Stimulated activated CD8-positive, alpha-beta memory T cell treated with anti-CD3 and anti-CD28 coated beads, Interleukin-4, amount 100 ng/mL, for 24 hours (primary cell): Measurements from ENCODE around the gene CXorf65.

Experiments used
- DNase-seq: peaks from one replicate; pipeline ENCODE4 v3.0.0-alpha.2; 2020; ENCODE audit warnings: low read depth

Gene CXorf65

GRCh38 chrX:71106427-71106826 is at the start of gene CXorf65:
TSS of gene CXorf65 (minus strand) at chrX:71106740. CDS start at chrX:71106556, 184 bp downstream.
- DNase-seq = no peak

GRCh38 chrX:71154641-71155040 is 48.1 kb upstream of the CXorf65 start:
- no peak for DNase-seq

DNA sequence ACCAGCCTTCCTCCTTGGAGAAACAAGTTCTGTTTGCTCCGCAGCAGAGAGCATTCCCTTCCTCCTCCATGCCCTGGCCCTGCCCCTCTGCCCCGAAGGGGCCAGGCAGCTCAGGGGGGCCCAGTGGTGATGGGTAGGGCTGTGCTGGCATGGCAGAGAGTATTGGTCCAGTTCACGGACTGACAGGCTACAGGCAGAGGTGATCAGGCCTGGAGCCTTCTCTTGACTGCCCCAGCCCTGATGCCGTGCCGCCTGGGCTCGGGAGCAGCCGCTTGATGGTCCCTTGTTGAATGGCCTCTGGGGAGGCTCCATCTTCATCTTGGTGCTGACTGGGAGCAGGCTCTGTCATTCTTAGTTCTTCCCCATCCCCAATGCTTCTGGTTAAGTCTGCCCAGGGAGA is 47.7 kb upstream of the CXorf65 start:
- DNase-seq = no peak

DNA sequence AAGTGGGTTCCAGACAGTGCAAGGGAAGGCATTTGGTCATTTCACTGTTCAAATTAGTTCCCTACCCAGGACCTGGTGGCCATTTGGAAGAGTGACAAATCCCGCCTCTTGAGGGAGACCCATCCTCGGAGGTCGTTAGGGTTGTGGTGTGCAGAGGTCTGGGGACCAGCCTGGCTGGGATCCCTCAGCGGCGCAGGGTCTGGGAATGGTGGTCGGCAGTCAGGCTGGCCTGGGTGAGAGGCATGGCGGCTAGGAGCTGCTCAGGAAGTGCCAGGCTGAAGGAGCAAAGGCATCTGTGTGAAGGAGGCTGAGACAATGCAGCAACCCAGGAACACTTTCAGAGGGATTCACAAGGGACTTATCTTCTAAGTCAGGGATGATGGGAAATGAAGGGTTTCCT is 44.8 kb upstream of the CXorf65 start:
- DNase-seq = no peak

DNA sequence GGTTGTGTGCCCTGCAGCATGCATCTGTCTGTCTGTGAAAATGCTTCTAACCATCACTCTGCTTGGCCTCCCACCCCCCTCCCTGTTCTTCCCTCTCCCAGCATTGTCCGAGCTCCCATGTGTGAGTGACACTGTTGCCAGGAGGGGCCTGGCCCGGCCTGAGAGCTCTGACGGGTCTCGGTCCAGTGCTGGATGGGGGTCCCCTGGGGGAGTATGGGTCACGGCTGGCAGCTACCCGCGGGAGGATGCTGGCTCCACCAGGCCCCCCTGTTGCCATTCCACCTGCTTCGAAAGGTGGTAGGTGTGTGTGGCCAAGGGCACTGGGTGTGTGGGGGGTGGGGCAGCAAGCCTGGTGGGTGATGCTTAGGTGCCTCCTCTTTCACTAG is 41.7 kb upstream of the CXorf65 start:
- DNase-seq = no peak

- DNase-seq = no peak
Measured at GRCh38 chrX:71147496-71148277, 41.1 kb upstream of the CXorf65 start.

DNA sequence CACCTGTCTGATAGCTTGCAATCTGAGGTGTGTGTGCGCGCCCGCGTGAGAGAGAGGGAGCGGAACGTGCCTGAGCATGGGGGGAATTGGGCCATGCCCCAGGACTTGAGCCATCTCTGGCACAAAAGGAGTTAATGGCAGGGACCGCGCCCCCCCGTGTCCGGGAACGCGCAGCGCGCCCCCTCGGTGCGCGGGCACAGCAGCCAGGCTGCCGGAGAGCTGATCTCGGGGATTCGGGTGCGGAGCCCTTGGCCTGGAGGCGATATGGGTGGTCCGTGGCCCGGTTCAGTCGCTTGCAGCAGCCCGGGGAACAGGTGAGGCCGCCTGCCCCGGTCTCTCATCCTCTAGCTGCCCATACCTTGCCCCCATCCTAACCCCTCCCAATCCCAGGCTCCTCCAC is 38.1 kb upstream of the CXorf65 start, which contains the start of gene NLGN3:
Gene NLGN3, plus strand, starts transcription at position 191 of the 400 bp plus-strand sequence. CDS start 2,909 bp downstream, outside the sequence.
- DNase-seq = no peak

GRCh38 chrX:71143508-71143907 is 37.0 kb upstream of the CXorf65 start:
- no peak for DNase-seq

GRCh38 chrX:71140440-71140839 is 33.9 kb upstream of the CXorf65 start:
- no peak for DNase-seq

- DNase-seq = no peak
Measured at GRCh38 chrX:71131510-71131909, 25.0 kb upstream of the CXorf65 start.

DNA sequence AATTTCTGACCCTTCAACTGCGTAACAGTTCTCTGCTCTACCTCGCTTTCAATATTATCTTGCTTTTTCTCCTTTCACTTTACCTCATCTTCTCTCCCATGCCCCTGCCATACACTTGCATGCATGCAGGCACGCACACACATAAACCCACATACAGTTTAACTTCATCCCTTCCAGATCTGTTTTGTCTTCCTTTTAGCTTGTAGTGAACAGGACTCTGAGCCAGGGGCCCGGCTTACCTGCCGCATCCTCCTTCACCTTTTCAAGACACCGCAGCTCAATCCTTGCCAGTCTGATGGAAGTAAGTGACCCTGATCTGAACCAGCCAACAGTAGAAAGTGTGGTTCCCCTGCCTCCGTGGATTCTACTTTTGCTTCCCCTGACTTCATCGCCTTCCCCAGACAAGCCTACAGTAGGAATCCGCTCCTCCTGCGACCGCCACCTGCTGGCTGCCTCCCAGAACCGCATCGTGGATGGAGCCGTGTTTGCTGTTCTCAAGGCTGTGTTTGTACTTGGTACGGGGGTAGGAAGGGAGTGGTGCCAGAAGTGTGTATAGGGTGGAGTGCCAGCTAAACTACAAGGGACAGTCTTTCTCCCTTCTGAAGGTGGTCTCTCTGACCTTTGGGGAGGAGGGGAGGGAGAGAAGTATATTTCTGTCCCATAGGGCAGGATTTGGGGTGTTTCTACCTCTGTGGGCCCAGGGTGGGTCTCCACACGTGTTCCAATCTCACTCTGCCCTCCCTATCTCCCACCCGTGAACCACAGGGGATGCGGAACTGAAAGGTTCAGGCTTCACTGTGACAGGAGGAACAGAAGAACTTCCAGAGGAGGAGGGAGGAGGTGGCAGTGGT is 22.6 kb upstream of the CXorf65 start:
- DNase-seq = peak; percentile 63

DNA sequence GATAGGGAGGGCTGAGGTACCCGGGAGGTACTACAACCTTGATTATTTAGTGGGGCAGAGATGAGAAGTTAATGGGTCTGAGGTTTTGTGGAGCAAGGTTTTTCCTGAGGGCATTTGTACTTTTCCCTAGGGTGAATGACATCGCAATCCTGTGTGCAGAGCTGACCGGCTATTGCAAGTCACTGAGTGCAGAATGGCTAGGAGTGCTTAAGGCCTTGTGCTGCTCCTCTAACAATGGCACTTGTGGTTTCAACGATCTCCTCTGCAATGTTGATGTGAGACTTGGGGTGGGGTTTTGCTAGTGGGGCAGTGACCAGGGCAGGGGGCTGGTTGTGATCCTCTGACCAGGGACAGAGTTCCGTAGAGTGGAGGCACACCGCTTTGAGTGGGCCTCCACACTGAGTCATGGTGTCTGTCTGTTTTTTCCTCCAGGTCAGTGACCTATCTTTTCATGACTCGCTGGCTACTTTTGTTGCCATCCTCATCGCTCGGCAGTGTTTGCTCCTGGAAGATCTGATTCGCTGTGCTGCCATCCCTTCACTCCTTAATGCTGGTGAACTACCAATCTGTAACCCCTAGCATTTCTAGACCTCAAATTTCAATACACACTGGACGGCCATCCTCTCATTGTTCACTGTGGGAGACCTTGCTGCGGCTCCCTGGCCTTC is 21.8 kb upstream of the CXorf65 start:
- no peak for DNase-seq

GRCh38 chrX:71118985-71119535 is 12.5 kb upstream of the CXorf65 start:
- no peak for DNase-seq

- peak; percentile 80 for DNase-seq
Measured at GRCh38 chrX:71118032-71118984, 11.8 kb upstream of the CXorf65 start, which contains the start of gene MED12. TSS of gene MED12 (plus strand) at chrX:71118596. CDS start at chrX:71118755, 159 bp downstream.

DNA sequence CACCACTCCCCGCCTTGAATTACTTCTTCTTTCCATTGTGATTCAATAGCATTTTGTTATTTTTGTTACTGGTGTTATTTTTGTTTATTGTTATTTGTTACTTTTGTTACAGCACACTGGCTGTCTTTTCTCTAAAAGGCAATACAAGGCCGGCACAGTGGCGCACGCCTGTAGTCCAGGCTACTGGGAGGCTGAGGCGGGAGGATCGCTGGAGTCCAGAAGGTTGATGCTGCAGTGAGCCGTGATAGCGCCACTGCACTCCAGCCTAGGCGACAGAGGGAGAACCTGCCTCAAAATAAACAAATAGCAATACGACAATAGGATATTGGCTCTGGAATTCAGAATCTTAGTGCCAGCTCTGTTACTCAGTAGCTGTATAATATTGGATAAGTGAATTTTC is 10.8 kb upstream of the CXorf65 start:
- no peak for DNase-seq

DNA sequence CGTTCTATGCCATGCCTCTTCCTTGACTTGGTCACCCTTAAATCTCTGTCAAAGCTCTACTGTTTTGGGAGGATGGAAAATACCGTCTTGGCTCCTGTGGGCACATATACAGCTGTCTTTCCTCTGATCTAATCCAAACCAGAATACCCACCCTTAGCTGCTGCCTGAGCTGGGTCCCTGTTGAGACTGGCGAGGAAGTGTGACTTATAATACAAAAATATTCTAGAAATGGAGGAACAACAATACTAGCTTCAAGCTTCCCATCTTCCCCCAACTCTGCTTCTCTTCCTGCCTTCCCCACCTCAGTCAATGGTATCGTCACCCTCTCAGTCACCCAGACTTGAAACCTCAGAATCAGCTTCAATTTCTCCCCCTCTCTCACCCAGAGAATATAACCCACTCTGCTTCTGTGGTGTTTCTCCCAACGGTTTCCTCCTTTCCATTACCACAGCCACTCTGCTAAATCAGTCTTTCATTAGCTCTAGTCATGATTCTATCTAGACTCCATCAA is 5.4 kb upstream of the CXorf65 start:
- DNase-seq = no peak

DNA sequence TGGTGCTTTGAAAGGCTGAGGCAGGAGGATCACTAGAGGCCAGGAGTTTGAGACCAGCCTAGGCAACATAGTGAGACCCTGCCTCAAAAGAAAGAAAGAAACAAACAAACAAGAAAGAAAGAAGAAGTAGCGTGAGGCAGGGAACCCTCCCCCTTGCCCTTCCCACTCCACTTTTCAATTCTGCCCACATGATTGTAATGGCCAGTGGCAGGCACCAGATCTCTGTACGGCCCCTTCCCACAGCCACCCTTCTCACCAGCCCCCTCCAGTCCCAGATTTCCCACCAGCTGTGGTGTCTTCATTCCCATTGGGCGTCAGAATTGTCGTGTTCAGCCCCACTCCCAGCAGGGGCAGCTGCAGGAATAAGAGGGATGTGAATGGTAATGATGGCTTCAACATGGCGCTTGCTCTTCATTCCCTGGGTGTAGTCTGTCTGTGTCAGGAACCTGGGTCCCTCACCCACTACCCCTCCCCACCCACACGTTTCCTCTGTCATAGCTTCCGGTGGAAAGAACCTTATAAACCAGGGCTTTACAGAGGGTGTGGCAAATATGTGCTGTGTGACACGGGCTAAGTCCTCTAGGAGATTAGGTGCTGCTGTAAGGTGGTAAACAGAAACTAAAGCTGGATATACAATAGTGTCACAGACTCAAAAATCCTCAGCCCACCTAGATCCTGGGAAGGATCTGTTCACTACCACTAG is 4.8 kb upstream of the CXorf65 start, which contains the start of gene IL2RG:
Gene IL2RG, minus strand, starts transcription at position 437 of the 703 bp plus-strand sequence. Its CDS starts 38 bp downstream, at position 399.
- DNase-seq = peak; percentile 59

DNA sequence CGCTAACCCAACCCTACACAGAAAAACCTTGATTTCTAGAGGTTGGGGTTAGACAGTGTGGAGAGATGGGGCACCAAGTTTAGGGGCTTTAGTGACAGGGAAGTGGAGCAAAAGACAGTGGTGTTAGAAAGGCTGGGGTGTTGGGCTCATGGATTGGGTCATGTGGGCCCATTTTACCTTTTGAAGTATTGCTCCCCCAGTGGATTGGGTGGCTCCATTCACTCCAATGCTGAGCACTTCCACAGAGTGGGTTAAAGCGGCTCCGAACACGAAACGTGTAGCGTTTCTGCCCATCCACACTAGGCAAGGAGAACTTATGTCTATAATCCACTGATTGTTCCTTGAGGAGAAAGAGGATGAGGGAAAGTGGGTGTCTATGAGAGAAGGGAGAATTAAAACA is 2.5 kb upstream of the CXorf65 start:
- no peak for DNase-seq

DNA sequence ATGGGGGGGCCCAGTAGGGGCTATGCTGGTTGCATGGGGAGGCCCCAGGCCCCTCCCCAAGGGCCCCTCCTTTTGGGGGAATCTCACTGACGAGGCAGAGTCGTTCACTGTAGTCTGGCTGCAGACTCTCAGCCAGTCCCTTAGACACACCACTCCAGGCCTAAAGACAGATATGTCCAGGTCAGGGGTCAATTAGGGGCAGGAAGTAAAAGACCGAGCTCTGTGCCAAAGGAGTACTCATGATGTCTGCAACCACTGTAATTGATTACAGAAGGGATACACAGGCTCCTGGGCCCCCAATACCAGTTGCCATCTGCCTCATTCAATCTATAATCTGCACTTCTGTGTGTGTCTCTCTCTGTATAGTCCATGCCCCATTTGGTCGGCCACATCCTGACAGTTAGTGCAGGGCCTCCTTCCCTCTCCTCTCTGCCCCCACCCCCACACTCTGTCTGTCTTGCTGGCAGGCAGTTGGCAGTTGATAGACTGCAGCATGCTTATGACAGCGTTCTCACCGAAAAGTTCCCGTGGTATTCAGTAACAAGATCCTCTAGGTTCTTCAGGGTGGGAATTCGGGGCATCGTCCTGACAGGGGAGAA is 1.3 kb upstream of the CXorf65 start:
- peak; percentile 28 for DNase-seq

- DNase-seq = no peak
Measured at GRCh38 chrX:71107245-71107644, 705 bp upstream of the CXorf65 start.
